K562 (cell line): ENCODE measurements around the gene BANP. TPM values are rescaled to one million over a fixed set of nuclear protein-coding genes. Genes with fewer than 3 reads are reported as not detected.

Experiments used
- ARNT ChIP-seq, 2 experiments: fragments of 450-650 bp; IDR thresholded peaks; 2 replicates each; pipeline ENCODE4 v1.6.1; 2016; ENCODE audit warnings: mild to moderate bottlenecking in 1 of 2
- CBFA2T3 ChIP-seq: fragments of 450-650 bp; IDR thresholded peaks from 2 replicates; pipeline ENCODE4 v1.6.1; 2017
- CBX3 ChIP-seq, 2 experiments: IDR thresholded peaks; 1 replicate in 1 of 2; 2 replicates in 1 of 2; pipeline ENCODE4 v1.6.1; 2012; ENCODE audit warnings: inconsistent platforms in 2 of 2, low read length in 2 of 2, borderline replicate concordance in 1 of 2, control low read depth in 1 of 2
- KDM4B ChIP-seq, 2 experiments: fragments of 450-650 bp in 1 of 2; sonication (generic) in 1 of 2; IDR thresholded peaks; 2 replicates each; pipeline ENCODE4 v1.6.1; 2016 to 2017; ENCODE audit warnings: borderline replicate concordance in 2 of 2, antibody characterized with exemption in 1 of 2, low read depth in 1 of 2, mild to moderate bottlenecking in 1 of 2
- MEIS2 ChIP-seq: fragments of 450-650 bp; IDR thresholded peaks from 2 replicates; pipeline ENCODE4 v1.6.1; 2014; ENCODE audit warnings: mild to moderate bottlenecking; ENCODE audit not compliant: partially characterized antibody
- NBN ChIP-seq: fragments of 450-650 bp; IDR thresholded peaks from 2 replicates; pipeline ENCODE4 v1.6.1; 2016; ENCODE audit warnings: low read depth, mild to moderate bottlenecking
- RAD51 ChIP-seq: fragments of 450-650 bp; IDR thresholded peaks from 2 replicates; pipeline ENCODE4 v1.7.1; 2016; ENCODE audit warnings: low read depth, mild to moderate bottlenecking, borderline replicate concordance
- SNRNP70 ChIP-seq: fragments of 200-400 bp; formaldehyde crosslinking; optimal IDR thresholded peaks from 2 replicates; pipeline ENCODE3; 2017; ENCODE audit warnings: low read depth, low read length
- SOX6 ChIP-seq: fragments of 450-650 bp; IDR thresholded peaks from 2 replicates; pipeline ENCODE4 v1.6.1; 2014; ENCODE audit warnings: mild to moderate bottlenecking
- TOE1 ChIP-seq, 2 experiments: fragments of 450-650 bp in 1 of 2; sonication (generic) in 1 of 2; formaldehyde crosslinking in 1 of 2; IDR thresholded peaks; 2 replicates each; pipeline versions ENCODE4 v1.7.1 to v1.8.0; 2016 to 2022; ENCODE audit warnings: borderline replicate concordance in 2 of 2, mild to moderate bottlenecking in 2 of 2, antibody characterized with exemption in 1 of 2, inconsistent platforms in 1 of 2, low read depth in 1 of 2, missing genetic modification reagents in 1 of 2, moderate library complexity in 1 of 2
- ZKSCAN3 ChIP-seq: fragments of 250-450 bp; sonication (Bioruptor Pico); IDR thresholded peaks from 2 replicates; pipeline ENCODE4 v1.4.0; 2020
- ZNF282 ChIP-seq: sonication (generic); formaldehyde crosslinking; IDR thresholded peaks from 2 replicates; pipeline ENCODE4 v1.8.1; 2023; ENCODE audit warnings: missing genetic modification reagents
- ZNF431 ChIP-seq: sonication (generic); formaldehyde crosslinking; IDR thresholded peaks from 2 replicates; pipeline ENCODE4 v1.8.0; 2022; ENCODE audit warnings: mild to moderate bottlenecking, missing genetic modification reagents
- ZNF75A ChIP-seq: fragments of 450-650 bp; formaldehyde crosslinking; IDR thresholded peaks from 2 replicates; pipeline ENCODE4 v1.4.0; 2020; ENCODE audit warnings: mild to moderate bottlenecking
- polyA plus RNA-seq, 8 experiments: library from polyadenylated mRNA; depleted of rRNA in 4 of 8; stranded (reverse) in 5 of 8; unstranded in 3 of 8; fragments of >200 nt; fragmentation: Nextera tagmentation in 2 of 8; fragmentation: Illumina TruSeq in 1 of 8; extraction: Ambion mirVana in 2 of 8; extraction: Trizol in 1 of 8; gene quantifications; 2 replicates each; pipeline versions ENCODE4 v1.2.1 to v1.2.3, GENCODE V29; 2011 to 2014; ENCODE audit warnings: inconsistent platforms in 1 of 8, missing spikeins in 1 of 8
- total RNA-seq, 7 experiments: library from RNA; depleted of rRNA in 6 of 7; stranded (reverse); fragments of >200 nt in 6 of 7; fragmentation: Illumina TruSeq in 2 of 7; extraction: Trizol in 2 of 7; gene quantifications; 2 replicates each; pipeline versions ENCODE4 v1.2.1 to v1.2.3, GENCODE V29; 2011 to 2021; ENCODE audit warnings: low replicate concordance in 1 of 7

The BANP gene
- total and polyA plus RNA-seq, 9 of the 15 experiments (the other 6 are each of a cell fraction or from before 2014, with no cell fraction given), result 4.6 to 22.1 (median 15.6) TPM

GRCh38 chr16:87956098-87956364 is 4.8 kb downstream of the BANP start (continued):
- TF ChIP-seq CBFA2T3, result no peak
- no peak for TF ChIP-seq ZNF431
- TF ChIP-seq SOX6, result peak; percentile 53; the same call in 1 of the 2 replicates
- no peak for TF ChIP-seq ZKSCAN3 (CRISPR knock-in tag)
- TF ChIP-seq TOE1 (IDR thresholded peaks at IDR 0.05; ENCODE audit: borderline replicate concordance), result no peak
- TF ChIP-seq TOE1 (CRISPR knock-in tag; IDR thresholded peaks at IDR 0.05; ENCODE audit: borderline replicate concordance, low read depth), result no peak
- TF ChIP-seq CBX3 (IDR thresholded peaks at IDR 0.05; ENCODE audit: borderline replicate concordance in 1 of 2, low read length in 2 of 2), result no peak
- 0 out of 4 replicates have a peak, but pooled peaks of 1 of the 2 experiments have one; percentile 22 for TF ChIP-seq ARNT (IDR thresholded peaks at IDR 0.05)
- TF ChIP-seq ZNF282 (CRISPR knock-in tag), result no peak
- TF ChIP-seq RAD51, result no peak
- 0 out of 2 replicates have a peak, but pooled peaks have one; percentile 48 for TF ChIP-seq NBN
- no peak for TF ChIP-seq SNRNP70
- peak; percentile 47 for TF ChIP-seq MEIS2
- TF ChIP-seq ZNF75A, result no peak
- TF ChIP-seq KDM4B (IDR thresholded peaks at IDR 0.05; ENCODE audit: borderline replicate concordance in 2 of 2, low read depth in 1 of 2), result 0 out of 4 replicates have a peak, but pooled peaks of 1 of the 2 experiments have one; percentile 6
- TF ChIP-seq, all 486 proteins: peak for 10
